Panc1 (cell line): ENCODE measurements around the gene GFRA1.

Experiments
- POLR2AphosphoS5 ChIP-seq: IDR thresholded peaks from 2 replicates; pipeline ENCODE4 v1.6.1; 2012; ENCODE audit warnings: mild to moderate bottlenecking, low read depth, low read length, moderate library complexity
- REST ChIP-seq, 2 experiments: IDR thresholded peaks; 2 replicates each; pipeline ENCODE4 v1.6.1; 2011 to 2012; ENCODE audit warnings: low read depth in 2 of 2, control low read depth in 1 of 2, low read length in 1 of 2, mild to moderate bottlenecking in 1 of 2, moderate library complexity in 1 of 2; ENCODE audit not compliant: insufficient read depth in 1 of 2
- TF ChIP-seq, protein P1 (sequence below): fragments of 450-650 bp; IDR thresholded peaks from 2 replicates; pipeline ENCODE4 v1.5.1; 2017; ENCODE audit warnings: mild to moderate bottlenecking

- TF ChIP-seq, protein P1, sequence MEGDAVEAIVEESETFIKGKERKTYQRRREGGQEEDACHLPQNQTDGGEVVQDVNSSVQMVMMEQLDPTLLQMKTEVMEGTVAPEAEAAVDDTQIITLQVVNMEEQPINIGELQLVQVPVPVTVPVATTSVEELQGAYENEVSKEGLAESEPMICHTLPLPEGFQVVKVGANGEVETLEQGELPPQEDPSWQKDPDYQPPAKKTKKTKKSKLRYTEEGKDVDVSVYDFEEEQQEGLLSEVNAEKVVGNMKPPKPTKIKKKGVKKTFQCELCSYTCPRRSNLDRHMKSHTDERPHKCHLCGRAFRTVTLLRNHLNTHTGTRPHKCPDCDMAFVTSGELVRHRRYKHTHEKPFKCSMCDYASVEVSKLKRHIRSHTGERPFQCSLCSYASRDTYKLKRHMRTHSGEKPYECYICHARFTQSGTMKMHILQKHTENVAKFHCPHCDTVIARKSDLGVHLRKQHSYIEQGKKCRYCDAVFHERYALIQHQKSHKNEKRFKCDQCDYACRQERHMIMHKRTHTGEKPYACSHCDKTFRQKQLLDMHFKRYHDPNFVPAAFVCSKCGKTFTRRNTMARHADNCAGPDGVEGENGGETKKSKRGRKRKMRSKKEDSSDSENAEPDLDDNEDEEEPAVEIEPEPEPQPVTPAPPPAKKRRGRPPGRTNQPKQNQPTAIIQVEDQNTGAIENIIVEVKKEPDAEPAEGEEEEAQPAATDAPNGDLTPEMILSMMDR: no peak
- TF ChIP-seq POLR2AphosphoS5 (no peak), REST (IDR thresholded peaks at IDR 0.05; ENCODE audit: insufficient read depth in 1 of 2, low read depth in 2 of 2, low read length in 1 of 2) (no peak)
Measured at GRCh38 chr10:116067825-116068224, 205.2 kb downstream of the GFRA1 start.
